Measurements from ENCODE around the gene ANKRD42. TPM values are rescaled to one million over a fixed set of nuclear protein-coding genes. Genes with fewer than 3 reads are reported as not detected.

Gene ANKRD42
- polyA plus RNA-seq, 1 of the 3 experiments (the other 2 are of a cell fraction), result 13.3 TPM

- no peak overlapping the region for H2AFZ ChIP-seq (ENCODE audit: low read depth)
- H3K36me3 ChIP-seq (replicated peaks in 1 of 2; ENCODE audit: control insufficient read depth in 1 of 2, insufficient read depth in 2 of 2, low read length in 1 of 2), result peaks cover 47 to 73% of the 10 kb centered on the region in 2 experiments
- H3K9me2 ChIP-seq, result no peaks in the 10 kb centered on the region
- peaks cover 19% of the 10 kb centered on the region for H4K20me1 ChIP-seq (ENCODE audit: insufficient read depth)
- peaks cover 38% of the 10 kb centered on the region for H3F3A ChIP-seq (replicated peaks; ENCODE audit: insufficient read depth)
- no peak overlapping the region for H3K4me2 ChIP-seq
- peaks cover 64% of the 10 kb centered on the region for H3K79me2 ChIP-seq (ENCODE audit: insufficient read depth)
- DNase-seq, result no peak
- no peak overlapping the region for H3K9ac ChIP-seq
- CTCF ChIA-PET, result interaction anchor here (0.8 to 1.0 kb wide), 2 partner anchors 23 to 32 kb away, joined by 3 read pairs; no protein-coding TSS in a partner anchor
- H3K4me3 ChIP-seq (ENCODE audit: low read depth in 2 of 2, low read length in 1 of 2), result no peak overlapping the region
- POLR2A ChIA-PET, result no interaction called here
- H3K4me1 ChIP-seq (ENCODE audit: control insufficient read depth in 1 of 2, insufficient read depth in 2 of 2, low read depth in 1 of 2, low read length in 1 of 2), result peaks cover 0 to 4% of the 10 kb centered on the region in 2 experiments; a peak in 1 of 4 replicates
- no peaks in the 10 kb centered on the region for H3K9me3 ChIP-seq
- H3K27me3 ChIP-seq (ENCODE audit: insufficient read depth), result no peaks in the 10 kb centered on the region
- H3K27ac ChIP-seq (ENCODE audit: low read depth in 2 of 2, low read length in 1 of 2), result peak overlapping the region in 1 of 2 experiments; percentile 43; a peak in 2 of 4 replicates
- TF ChIP-seq CTCF (IDR thresholded peaks at IDR 0.05) (no peak), JUND (IDR thresholded peaks at IDR 0.05) (peak; percentile 78), FOSL2 (IDR thresholded peaks at IDR 0.05; ENCODE audit: borderline replicate concordance, low read depth) (peak; percentile 67), SMC3 (IDR thresholded peaks at IDR 0.05; ENCODE audit: low read depth, low read length) (no peak), REST (IDR thresholded peaks at IDR 0.05; ENCODE audit: low read depth, low read length) (no peak), EP300 (IDR thresholded peaks at IDR 0.05; ENCODE audit: borderline replicate concordance in 1 of 2, low read depth in 1 of 2, low read length in 1 of 2) (no peak), ZBTB33 (IDR thresholded peaks at IDR 0.05; ENCODE audit: borderline replicate concordance, low read depth) (no peak), ELF1 (IDR thresholded peaks at IDR 0.05) (no peak), TAF1 (IDR thresholded peaks at IDR 0.05; ENCODE audit: borderline replicate concordance, low read depth, low read length) (no peak), YY1 (IDR thresholded peaks at IDR 0.05; ENCODE audit: low read depth) (no peak), IRF3 (IDR thresholded peaks at IDR 0.05; ENCODE audit: low read depth, low read length) (no peak), PBX3 (IDR thresholded peaks at IDR 0.05) (peak; percentile 69), CHD2 (IDR thresholded peaks at IDR 0.05; ENCODE audit: low read length, partially characterized antibody) (no peak), RXRA (IDR thresholded peaks at IDR 0.05; ENCODE audit: borderline replicate concordance, low read depth) (peak; percentile 82), TCF12 (IDR thresholded peaks at IDR 0.05) (peak; percentile 53), FOXJ3 (CRISPR knock-in tag; IDR thresholded peaks at IDR 0.05) (no peak), NRF1 (IDR thresholded peaks at IDR 0.05; ENCODE audit: low read depth, low read length) (no peak), GABPA (IDR thresholded peaks at IDR 0.05; ENCODE audit: low read depth) (no peak), RCOR1 (IDR thresholded peaks at IDR 0.05; ENCODE audit: low read length) (no peak), RAD21 (IDR thresholded peaks at IDR 0.05; ENCODE audit: low read length) (no peak), USF2 (IDR thresholded peaks at IDR 0.05; ENCODE audit: borderline replicate concordance, low read depth, low read length) (no peak), FOXM1 (IDR thresholded peaks at IDR 0.05; ENCODE audit: low read depth) (no peak), SIN3A (IDR thresholded peaks at IDR 0.05; ENCODE audit: borderline replicate concordance, low read depth, low read length) (no peak), EZH2phosphoT487 (IDR thresholded peaks at IDR 0.05; ENCODE audit: borderline replicate concordance, low read depth) (no peak), RFX5 (IDR thresholded peaks at IDR 0.05; ENCODE audit: low read length) (no peak)
These were observed 79.1 kb downstream of the ANKRD42 start for GRCh38 chr11:83272627-83273026.
